ENCODE measurements around the gene RRAS.

Gene RRAS
- 1.6 to 2.7 reads per million in 2 donors for total RNA-seq

GRCh38 chr19:49640113-49640898, at the start of gene RRAS:
TSS of gene RRAS (minus strand) at chr19:49640143. CDS start at chr19:49640098, 45 bp downstream.
- peak; percentile 96 to 100 (median 100) for DNase-seq

GRCh38 chr19:49689133-49690078, 49.5 kb upstream of the RRAS start, which contains the start of gene ADM5:
TSS of gene ADM5 (plus strand) at chr19:49689594. CDS start at chr19:49689838, 244 bp downstream.
- peak in 1 of 5 experiments; percentile 22 for DNase-seq

DNA sequence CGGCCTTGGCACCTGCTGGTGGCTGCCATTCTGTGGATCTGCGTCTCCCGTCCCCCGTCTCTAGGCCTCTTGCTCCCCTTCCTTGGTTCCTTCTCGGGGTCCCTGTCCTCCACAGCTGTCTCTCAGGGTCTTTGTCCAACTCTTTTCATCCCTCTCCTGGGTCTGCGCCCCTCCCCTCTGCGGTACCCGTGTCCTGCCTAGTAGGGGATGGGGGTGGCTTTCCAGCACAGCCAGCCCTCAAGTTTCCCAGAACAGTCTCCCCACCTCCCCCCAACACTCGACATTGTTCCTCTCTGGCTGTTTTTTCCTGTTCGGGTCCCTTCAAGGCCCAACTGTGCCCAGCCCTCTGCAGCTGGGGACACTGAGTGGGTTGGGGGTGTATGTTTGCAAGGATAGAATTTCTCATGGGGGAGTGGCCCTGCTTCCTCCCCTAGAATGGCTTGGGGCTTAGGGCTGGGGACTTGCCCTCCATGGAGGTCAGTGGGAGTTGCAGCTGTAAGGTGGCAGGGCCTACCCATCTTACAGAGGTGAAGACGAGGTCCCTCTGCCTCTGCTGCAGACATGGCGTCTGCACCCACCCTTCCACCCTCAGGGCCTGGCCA, 48.7 kb upstream of the RRAS start:
- no peak for DNase-seq

GRCh38 chr19:49687566-49688316, 47.8 kb upstream of the RRAS start:
- DNase-seq: no peak

DNA sequence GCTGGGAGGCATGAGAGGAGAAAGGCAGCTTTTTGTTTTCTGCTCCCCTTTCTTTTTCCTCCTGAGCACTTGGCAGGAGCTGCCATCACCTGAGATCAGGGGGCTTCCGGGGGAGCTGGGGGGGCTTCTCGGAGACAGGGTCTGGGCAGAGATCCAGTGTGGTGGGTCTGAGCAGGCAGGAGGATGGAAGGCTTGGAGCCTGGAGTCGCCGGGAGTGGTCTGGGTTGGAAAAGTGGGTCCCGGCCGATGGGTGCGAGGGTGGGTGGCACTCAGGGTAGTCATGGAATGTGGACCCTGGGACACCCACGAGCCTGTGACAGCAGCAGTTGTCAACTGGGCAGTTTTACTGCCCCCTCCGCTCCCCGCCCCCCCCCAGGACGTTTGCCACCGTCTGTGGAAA, 47.2 kb upstream of the RRAS start:
- DNase-seq: no peak

DNA sequence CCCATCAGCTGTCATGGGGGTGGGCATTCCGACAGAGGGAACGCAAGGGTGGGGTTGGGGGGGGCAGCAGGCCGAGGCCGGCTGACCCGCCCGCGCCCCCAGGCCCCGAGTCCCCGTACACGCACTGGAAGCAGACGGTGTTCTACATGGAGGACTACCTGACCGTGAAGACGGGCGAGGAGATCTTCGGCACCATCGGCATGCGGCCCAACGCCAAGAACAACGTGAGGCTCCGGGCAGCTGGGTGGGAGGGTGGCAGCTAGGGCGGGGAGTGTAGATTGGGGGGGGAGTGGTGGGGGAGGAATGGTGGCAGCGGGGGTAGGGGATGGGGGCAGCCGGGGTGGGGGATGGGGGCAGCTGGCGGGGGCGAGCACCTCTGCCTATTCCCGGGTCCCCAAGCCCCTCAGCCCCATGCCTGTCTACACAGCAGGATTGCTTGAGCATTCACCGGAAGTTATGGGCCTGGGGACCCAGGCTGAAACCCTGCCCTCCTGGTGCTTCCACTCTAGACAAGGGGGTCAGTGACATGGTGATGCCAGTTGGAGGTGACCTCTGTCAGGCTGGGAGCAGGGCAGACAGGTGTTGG, 46.7 kb upstream of the RRAS start:
- no peak for DNase-seq

DNA sequence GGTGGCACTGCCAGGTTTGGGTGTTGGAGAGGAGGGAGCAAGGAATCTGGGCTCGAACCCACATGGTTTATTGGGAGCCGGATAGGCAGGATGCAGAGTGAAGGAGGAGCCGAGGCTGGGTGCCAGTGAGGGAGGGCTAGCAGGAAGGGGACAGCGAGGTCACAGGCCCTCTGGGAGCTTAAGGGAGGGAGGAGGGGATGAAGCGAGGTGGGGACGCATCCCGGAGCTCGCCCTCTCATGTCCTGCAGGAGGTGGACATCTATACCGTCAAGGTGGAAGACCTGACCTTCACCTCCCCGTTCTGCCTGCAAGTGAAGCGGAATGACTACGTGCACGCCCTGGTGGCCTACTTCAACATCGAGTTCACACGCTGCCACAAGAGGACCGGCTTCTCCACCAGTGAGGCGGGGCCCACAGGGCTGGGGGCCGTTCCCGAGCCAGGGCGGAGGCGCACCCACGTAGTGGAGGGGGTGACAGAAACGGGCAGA, 45.9 kb upstream of the RRAS start:
- DNase-seq: no peak

- no peak for DNase-seq
Observed at GRCh38 chr19:49684983-49685553, 45.1 kb upstream of the RRAS start.

- peak in 1 of 5 experiments; percentile 35 for DNase-seq
Observed at GRCh38 chr19:49684251-49684982, 44.5 kb upstream of the RRAS start.

DNA sequence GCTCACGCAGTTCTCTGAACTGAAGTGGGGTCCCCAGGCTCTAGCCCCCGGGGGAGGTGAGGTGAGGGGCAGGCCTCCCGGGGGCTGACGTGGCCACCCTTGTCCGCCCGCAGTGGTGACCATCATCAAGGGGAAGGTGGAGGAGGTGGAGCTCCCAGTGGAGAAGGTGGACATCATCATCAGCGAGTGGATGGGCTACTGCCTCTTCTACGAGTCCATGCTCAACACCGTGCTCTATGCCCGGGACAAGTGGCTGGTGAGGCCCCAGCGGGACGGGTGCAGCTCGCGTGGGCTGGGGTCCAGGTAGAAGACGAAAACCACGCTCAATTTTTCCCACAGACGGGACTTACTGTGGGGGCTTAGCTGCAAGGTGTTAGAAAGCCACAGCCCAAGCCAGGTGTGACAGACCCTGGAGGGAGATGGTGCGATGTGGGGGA, 43.9 kb upstream of the RRAS start:
- no peak for DNase-seq

GRCh38 chr19:49682274-49682673, 42.3 kb upstream of the RRAS start:
- no peak for DNase-seq

DNA sequence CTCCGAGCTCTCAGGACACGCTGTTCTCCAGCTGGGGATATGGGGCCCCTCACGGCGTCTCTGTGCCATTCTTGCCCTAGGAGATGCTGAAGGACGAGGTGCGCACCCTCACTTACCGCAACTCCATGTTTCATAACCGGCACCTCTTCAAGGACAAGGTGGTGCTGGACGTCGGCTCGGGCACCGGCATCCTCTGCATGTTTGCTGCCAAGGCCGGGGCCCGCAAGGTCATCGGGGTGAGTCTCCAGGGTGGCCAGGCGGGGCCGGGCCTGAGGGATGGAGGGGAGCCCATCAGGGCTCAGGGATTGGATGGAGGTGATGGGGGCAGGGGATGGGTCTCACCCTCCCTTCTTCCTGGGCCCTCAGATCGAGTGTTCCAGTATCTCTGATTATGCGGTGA, 41.9 kb upstream of the RRAS start:
- DNase-seq: no peak

DNA sequence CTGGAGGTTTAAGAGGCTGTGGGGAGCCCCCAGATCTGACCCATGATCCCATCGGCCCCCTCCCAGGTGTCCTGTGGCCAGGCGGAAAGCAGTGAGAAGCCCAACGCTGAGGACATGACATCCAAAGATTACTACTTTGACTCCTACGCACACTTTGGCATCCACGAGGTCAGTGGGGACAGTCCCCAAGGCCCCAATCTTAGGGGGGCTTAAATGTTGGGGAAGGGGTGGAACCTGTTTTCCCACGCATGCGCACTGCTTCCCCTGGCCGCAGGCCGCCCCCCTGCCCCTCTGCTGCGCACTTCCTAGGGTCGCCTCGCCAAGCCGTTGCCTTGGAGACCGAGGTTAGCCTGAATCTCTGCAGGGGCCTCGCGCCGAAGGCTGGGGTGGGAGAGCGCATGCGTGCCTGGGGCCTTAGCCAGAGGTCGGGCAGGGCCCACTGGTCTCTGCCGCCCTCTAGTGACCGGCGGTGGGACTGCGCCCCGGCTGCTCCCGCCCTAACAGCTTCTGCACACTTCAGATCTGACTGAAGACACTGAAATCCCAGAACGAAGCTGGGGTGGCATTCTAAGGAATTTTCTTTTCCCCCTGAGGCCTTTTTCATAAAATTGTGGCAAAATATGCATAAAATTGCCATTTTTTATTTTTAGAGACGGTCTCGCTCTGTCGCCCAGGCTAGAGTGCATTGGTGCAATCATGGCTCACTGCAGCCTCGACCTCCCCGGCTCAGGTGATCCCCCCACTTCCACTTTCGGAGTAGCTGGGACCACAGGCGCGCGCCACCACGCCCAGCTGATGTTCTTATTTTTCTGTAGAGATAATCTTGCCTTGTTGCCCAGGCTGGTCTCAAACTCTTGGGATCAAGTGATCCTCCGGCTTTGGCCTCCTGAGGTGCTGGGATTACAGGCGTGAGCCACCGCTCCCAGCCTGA, 40.7 kb upstream of the RRAS start:
- DNase-seq: peak; percentile 80 to 96 (median 90)

- no peak for DNase-seq
Observed at GRCh38 chr19:49679771-49680413, 39.9 kb upstream of the RRAS start.

DNA sequence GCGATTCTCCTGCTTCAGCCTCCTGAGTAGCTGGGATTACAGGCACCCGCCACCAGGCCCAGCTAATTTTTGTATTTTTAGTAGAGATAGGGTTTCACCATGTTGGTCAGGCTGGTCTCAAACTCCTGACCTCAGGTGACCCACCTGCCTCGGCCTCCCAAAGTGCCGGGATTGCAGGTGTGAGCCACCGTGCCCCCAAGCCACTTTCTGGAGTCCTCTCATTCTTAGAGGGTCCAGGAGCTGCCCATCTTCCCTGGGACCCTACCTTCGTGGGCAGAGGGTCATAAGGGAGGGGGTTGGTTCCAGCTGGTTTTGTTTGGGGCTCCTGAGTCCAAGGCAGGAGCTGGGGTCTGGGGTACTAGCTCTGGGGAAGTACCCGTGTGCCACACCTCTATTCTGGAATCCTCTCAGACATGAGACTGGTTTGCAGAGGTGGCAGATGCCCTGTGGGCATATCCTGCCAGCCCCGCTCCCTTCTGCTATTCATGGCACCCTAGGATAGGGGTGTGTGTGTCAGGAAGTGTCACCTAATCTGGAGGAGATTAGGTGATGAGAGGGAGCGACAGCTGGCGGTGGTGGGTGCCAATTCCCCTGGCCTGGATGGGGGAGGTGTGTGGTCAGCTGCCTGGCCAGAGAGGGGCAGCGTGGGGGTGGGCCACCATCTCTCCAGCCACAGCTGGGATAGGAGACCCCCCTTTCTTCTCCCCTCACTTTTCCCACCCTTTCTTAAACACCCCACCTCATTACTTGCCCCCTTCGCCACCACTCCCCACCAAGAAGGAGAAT, 39.2 kb upstream of the RRAS start:
- no peak for DNase-seq

GRCh38 chr19:49677901-49678674, 38.1 kb upstream of the RRAS start:
- peak; percentile 48 to 80 (median 73) for DNase-seq

All from T-helper 2 cell (primary cell).